Measurements from ENCODE around the gene C1D.

C1D gene

GRCh38 chr2:68062680-68063387 is at the start of gene C1D:
Gene C1D, minus strand, starts transcription at chr2:68063004. Its CDS starts 15,694 bp downstream, at chr2:68047310.
- peak within 1 kb of the TSS; percentile 27 for H3K27ac ChIP-seq (ENCODE audit: low read depth, low read length, poor library complexity, severe bottlenecking)
- peak within 1 kb of the TSS; percentile 78 for H3K4me3 ChIP-seq (ENCODE audit: low read depth, low read length, poor library complexity, severe bottlenecking)
- no peaks in the 10 kb centered on the region for H3K9me3 ChIP-seq (ENCODE audit: low read length)
- H3K36me3 ChIP-seq (ENCODE audit: insufficient read depth, low read length), result no peaks in the 10 kb centered on the region
- peak within 1 kb of the TSS; percentile 99 for H3K4me2 ChIP-seq (ENCODE audit: low read length)
- no peaks in the 10 kb centered on the region for H3K9me2 ChIP-seq (ENCODE audit: low read depth, low read length)
- no peaks in the 10 kb centered on the region for H3F3A ChIP-seq (ENCODE audit: insufficient read depth, low read length)
- TF ChIP-seq, protein P1, sequence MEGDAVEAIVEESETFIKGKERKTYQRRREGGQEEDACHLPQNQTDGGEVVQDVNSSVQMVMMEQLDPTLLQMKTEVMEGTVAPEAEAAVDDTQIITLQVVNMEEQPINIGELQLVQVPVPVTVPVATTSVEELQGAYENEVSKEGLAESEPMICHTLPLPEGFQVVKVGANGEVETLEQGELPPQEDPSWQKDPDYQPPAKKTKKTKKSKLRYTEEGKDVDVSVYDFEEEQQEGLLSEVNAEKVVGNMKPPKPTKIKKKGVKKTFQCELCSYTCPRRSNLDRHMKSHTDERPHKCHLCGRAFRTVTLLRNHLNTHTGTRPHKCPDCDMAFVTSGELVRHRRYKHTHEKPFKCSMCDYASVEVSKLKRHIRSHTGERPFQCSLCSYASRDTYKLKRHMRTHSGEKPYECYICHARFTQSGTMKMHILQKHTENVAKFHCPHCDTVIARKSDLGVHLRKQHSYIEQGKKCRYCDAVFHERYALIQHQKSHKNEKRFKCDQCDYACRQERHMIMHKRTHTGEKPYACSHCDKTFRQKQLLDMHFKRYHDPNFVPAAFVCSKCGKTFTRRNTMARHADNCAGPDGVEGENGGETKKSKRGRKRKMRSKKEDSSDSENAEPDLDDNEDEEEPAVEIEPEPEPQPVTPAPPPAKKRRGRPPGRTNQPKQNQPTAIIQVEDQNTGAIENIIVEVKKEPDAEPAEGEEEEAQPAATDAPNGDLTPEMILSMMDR (IDR thresholded peaks at IDR 0.05; ENCODE audit: low read length), result no peak
- no peak for TF ChIP-seq EZH2 (IDR thresholded peaks at IDR 0.05; ENCODE audit: borderline replicate concordance, low read length)
- H3K4me1 ChIP-seq (ENCODE audit: insufficient read depth, low read length, severe bottlenecking), result peaks cover 28% of the 10 kb centered on the region
- H2AFZ ChIP-seq (ENCODE audit: low read length), result peak within 1 kb of the TSS; percentile 88
- H4K20me1 ChIP-seq (ENCODE audit: insufficient read depth, low read length), result no peaks in the 10 kb centered on the region
- peak within 1 kb of the TSS; percentile 74 for H3K9ac ChIP-seq (ENCODE audit: low read length)
- no peaks in the 10 kb centered on the region for H3K27me3 ChIP-seq (ENCODE audit: insufficient read depth, low read length)
- H3K79me2 ChIP-seq (ENCODE audit: insufficient read depth, low read length), result peaks cover 39% of the 10 kb centered on the region

GRCh38 chr2:68110102-68110501 is 47.3 kb upstream of the C1D start:
- Histone ChIP-seq H3K4me3 (ENCODE audit: low read depth, low read length, poor library complexity, severe bottlenecking) (no peak overlapping the region), H3K9ac (ENCODE audit: low read length) (no peak overlapping the region), H3F3A (ENCODE audit: insufficient read depth, low read length) (no peaks in the 10 kb centered on the region), H3K79me2 (ENCODE audit: insufficient read depth, low read length) (no peaks in the 10 kb centered on the region), H3K36me3 (ENCODE audit: insufficient read depth, low read length) (no peaks in the 10 kb centered on the region), H3K4me1 (ENCODE audit: insufficient read depth, low read length, severe bottlenecking) (no peaks in the 10 kb centered on the region), H3K9me2 (ENCODE audit: low read depth, low read length) (no peaks in the 10 kb centered on the region), H3K27ac (ENCODE audit: low read depth, low read length, poor library complexity, severe bottlenecking) (no peak overlapping the region), H2AFZ (ENCODE audit: low read length) (no peak overlapping the region), H3K4me2 (ENCODE audit: low read length) (no peak overlapping the region), H4K20me1 (ENCODE audit: insufficient read depth, low read length) (no peaks in the 10 kb centered on the region), H3K9me3 (ENCODE audit: low read length) (no peaks in the 10 kb centered on the region), H3K27me3 (ENCODE audit: insufficient read depth, low read length) (no peaks in the 10 kb centered on the region; the same call in 1 of the 2 replicates)
- TF ChIP-seq, protein P1 (IDR thresholded peaks at IDR 0.05; ENCODE audit: low read length), result peak; percentile 62
- no peak for TF ChIP-seq EZH2 (IDR thresholded peaks at IDR 0.05; ENCODE audit: borderline replicate concordance, low read length)

- no peaks in the 10 kb centered on the region; the same call in 1 of the 2 replicates for H3K27me3 ChIP-seq (ENCODE audit: insufficient read depth, low read length)
- H4K20me1 ChIP-seq (ENCODE audit: insufficient read depth, low read length), result no peaks in the 10 kb centered on the region
- no peaks in the 10 kb centered on the region for H3K9me3 ChIP-seq (ENCODE audit: low read length)
- H3K4me2 ChIP-seq (ENCODE audit: low read length), result no peak overlapping the region
- TF ChIP-seq EZH2 (IDR thresholded peaks at IDR 0.05; ENCODE audit: borderline replicate concordance, low read length), result no peak
- TF ChIP-seq, protein P1 (IDR thresholded peaks at IDR 0.05; ENCODE audit: low read length), result no peak
- no peaks in the 10 kb centered on the region for H3K9me2 ChIP-seq (ENCODE audit: low read depth, low read length)
- no peaks in the 10 kb centered on the region for H3F3A ChIP-seq (ENCODE audit: insufficient read depth, low read length)
- no peaks in the 10 kb centered on the region for H3K4me1 ChIP-seq (ENCODE audit: insufficient read depth, low read length, severe bottlenecking)
- no peak overlapping the region for H3K27ac ChIP-seq (ENCODE audit: low read depth, low read length, poor library complexity, severe bottlenecking)
- no peaks in the 10 kb centered on the region for H3K36me3 ChIP-seq (ENCODE audit: insufficient read depth, low read length)
- H3K9ac ChIP-seq (ENCODE audit: low read length), result no peak overlapping the region
- H3K79me2 ChIP-seq (ENCODE audit: insufficient read depth, low read length), result no peaks in the 10 kb centered on the region
- H3K4me3 ChIP-seq (ENCODE audit: low read depth, low read length, poor library complexity, severe bottlenecking), result no peak overlapping the region
- H2AFZ ChIP-seq (ENCODE audit: low read length), result no peak overlapping the region
Observed at GRCh38 chr2:68108120-68108519, 45.3 kb upstream of the C1D start.
